OCI-LY7 (cell line): Measurements from ENCODE around the gene APCDD1L. TPM values are rescaled to one million over a fixed set of nuclear protein-coding genes. Genes with fewer than 3 reads are reported as not detected.

Source experiments
- BruUV-seq: library from RNA; stranded (reverse); fragments of 400-500 nt; replicated peaks from 2 replicates; lab custom pipeline; 2021; lab: Mats Ljungman, UMichigan
- CTCF ChIA-PET: fragments of 300-600 bp; sonication (Branson Sonifier 250); formaldehyde crosslinking; loops from one replicate; lab custom pipeline; 2022; ENCODE audit warnings: antibody characterized with exemption; ENCODE audit not compliant: unreplicated experiment; lab: Charles Lee
- POLR2A ChIA-PET: fragments of 300-600 bp; sonication (Branson Sonifier 250); formaldehyde crosslinking; loops from one replicate; lab custom pipeline; 2022; ENCODE audit warnings: antibody characterized with exemption; lab: Charles Lee
- DNase-seq: peaks from one replicate; pipeline ENCODE4 v3.0.0-alpha.2; 2015; ENCODE audit warnings: low spot score
- H2AFZ ChIP-seq: fragments of 200-600 bp; sonication (generic), shearing (Covaris generic); 2 replicates; pipeline ENCODE4 v1.6.1; 2014; ENCODE audit warnings: mild to moderate bottlenecking, antibody characterized with exemption, low read length, moderate library complexity
- H3K27ac ChIP-seq: fragments of 200-600 bp; sonication (generic); 2 replicates; pipeline ENCODE4 v1.5.1; 2014; ENCODE audit warnings: mixed run types, low read depth, mild to moderate bottlenecking, moderate library complexity, low read length, inconsistent platforms; ENCODE audit not compliant: poor library complexity, severe bottlenecking
- H3K36me3 ChIP-seq: fragments of 200-600 bp; sonication (generic); 2 replicates; pipeline ENCODE4 v1.6.1; 2014; ENCODE audit warnings: mild to moderate bottlenecking, antibody characterized with exemption, low read length, moderate library complexity, mixed read lengths; ENCODE audit not compliant: insufficient read depth
- H3K4me1 ChIP-seq: fragments of 200-600 bp; sonication (generic); 2 replicates; pipeline ENCODE4 v1.5.1; 2014; ENCODE audit warnings: mild to moderate bottlenecking, low read length; ENCODE audit not compliant: insufficient read depth, poor library complexity, severe bottlenecking
- H3K4me2 ChIP-seq: fragments of 200-600 bp; sonication (generic); 2 replicates; pipeline ENCODE4 v1.6.1; 2014; ENCODE audit warnings: mild to moderate bottlenecking, low read length
- H3K4me3 ChIP-seq: fragments of 200-600 bp; sonication (generic); 2 replicates; pipeline ENCODE4 v1.5.1; 2014; ENCODE audit warnings: mild to moderate bottlenecking, low read depth, low read length; ENCODE audit not compliant: poor library complexity, severe bottlenecking
- H3K79me2 ChIP-seq: fragments of 200-600 bp; sonication (generic); 2 replicates; pipeline ENCODE4 v1.6.1; 2016; ENCODE audit warnings: low read depth, mild to moderate bottlenecking, low read length, moderate library complexity, mixed read lengths; ENCODE audit not compliant: insufficient read depth
- H3K9me2 ChIP-seq: fragments of 200-600 bp; sonication (generic); 2 replicates; pipeline ENCODE4 v1.6.1; 2016; ENCODE audit warnings: mild to moderate bottlenecking, low read length, mixed read lengths; ENCODE audit not compliant: insufficient read depth
- H3K9me3 ChIP-seq: fragments of 200-600 bp; sonication (generic); 2 replicates; pipeline ENCODE4 v1.6.1; 2014; ENCODE audit warnings: mild to moderate bottlenecking, mixed run types, low read length, mixed read lengths
- H4K20me1 ChIP-seq: fragments of 200-600 bp; sonication (generic); 2 replicates; pipeline ENCODE4 v1.6.1; 2014; ENCODE audit warnings: mild to moderate bottlenecking, antibody characterized with exemption, low read length, moderate library complexity, mixed read lengths; ENCODE audit not compliant: insufficient read depth
- EZH2phosphoT487 ChIP-seq: fragments of 200-600 bp; sonication (generic); IDR thresholded peaks from 2 replicates; pipeline ENCODE4 v1.6.1; 2018; ENCODE audit warnings: low read depth, borderline replicate concordance, mild to moderate bottlenecking, mixed run types, antibody characterized with exemption, low read length, moderate library complexity, mixed read lengths
- intact Hi-C: fragments of 100-400 bp; cut with micrococcal nuclease; formaldehyde crosslinking; loops from one replicate; pipeline ENCODE4 v1.10.0; 2022; ENCODE audit not compliant: unreplicated experiment
- total RNA-seq, 2 experiments: library from RNA; depleted of rRNA in 1 of 2; stranded (reverse); fragments of >200 nt in 1 of 2; shearing (Covaris generic) in 1 of 2; gene quantifications; 2 replicates each; pipeline ENCODE4 v1.2.3, GENCODE V29; 2014 to 2022
- TF ChIP-seq, protein P1 (sequence below): fragments of 200-600 bp; sonication (generic); conservative IDR thresholded peaks from 2 replicates; pipeline ENCODE4 v1.5.1; 2014; ENCODE audit warnings: mild to moderate bottlenecking, antibody characterized with exemption, low read length, moderate library complexity, mixed read lengths

Gene APCDD1L
- total RNA-seq, 2 experiments from 2014 or later = not detected

DNA sequence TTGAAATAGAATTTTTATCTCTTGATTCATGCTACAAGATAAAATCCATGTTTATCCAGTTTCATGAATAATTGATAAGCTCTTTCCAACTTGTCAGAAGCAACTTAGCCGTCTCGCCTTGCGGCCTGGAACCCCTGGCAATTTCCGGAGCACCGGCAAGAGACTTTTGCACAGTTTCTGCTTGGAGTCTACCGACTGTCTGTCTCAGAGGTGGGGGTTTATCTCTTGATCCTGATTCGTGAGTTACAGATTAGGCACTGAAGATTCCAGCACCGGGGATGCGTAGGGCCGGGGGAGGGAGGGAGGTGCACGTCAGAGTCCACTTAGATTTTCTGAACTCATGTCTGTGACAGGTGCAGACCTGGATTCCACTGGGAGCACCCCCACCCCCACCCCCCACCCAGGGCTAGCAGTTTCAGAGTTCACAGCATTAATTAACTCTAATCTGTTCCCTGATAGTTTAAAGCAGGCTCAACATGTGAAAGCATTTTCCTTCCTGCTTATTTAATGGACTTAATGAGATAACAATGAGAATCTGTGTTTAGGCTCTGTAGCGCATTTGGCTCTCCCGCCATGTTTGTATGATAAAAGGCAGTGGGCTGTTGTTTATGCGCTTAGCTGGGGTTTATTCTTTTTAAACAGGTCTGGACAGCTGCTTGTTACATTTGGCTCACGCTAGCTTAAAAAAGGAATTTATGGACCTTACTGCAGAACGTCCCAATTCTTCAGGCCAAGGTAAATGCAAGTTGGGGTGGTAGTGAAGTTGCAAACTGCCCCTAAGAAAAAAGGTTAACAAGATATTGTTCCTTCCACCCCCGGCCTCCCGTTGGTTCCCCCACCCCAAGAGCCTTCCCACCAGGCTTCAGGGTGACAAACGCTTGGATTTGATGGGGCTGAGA, 8.1 kb upstream of the APCDD1L start:
- CTCF ChIA-PET = no interaction called here
- POLR2A ChIA-PET = interaction anchor here (0.5 kb wide), 1 partner anchor 52 kb away, joined by 5 read pairs; no protein-coding TSS in a partner anchor

DNA sequence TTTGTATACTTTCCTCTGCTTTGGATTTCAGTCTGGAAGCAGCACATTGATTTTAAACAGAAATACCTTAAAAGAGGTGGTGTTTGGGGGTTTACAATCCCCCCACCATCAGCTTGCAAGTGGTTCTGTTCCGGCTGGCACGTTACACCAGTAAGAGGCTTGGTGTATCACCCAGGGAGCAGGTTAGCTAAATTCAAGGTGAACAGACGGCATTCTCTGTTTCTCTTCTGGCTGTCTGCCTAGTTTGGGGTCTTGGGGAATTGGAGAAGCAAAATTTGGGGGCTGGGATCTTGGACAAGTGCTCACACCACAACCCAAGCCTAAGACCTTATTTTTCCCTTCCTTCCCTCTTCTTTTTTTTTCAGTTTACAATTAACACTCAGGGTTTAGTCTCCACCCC, 7.5 kb upstream of the APCDD1L start:
- H3K4me3 ChIP-seq = no peak overlapping the region
- H3K4me2 ChIP-seq = no peak overlapping the region
- H3K4me1 ChIP-seq = no peaks in the 10 kb centered on the region
- H3K36me3 ChIP-seq = no peaks in the 10 kb centered on the region
- no peak overlapping the region for H2AFZ ChIP-seq
- DNase-seq = no peak
- ChIA-PET POLR2A (no interaction called here), CTCF (no interaction called here)
- H3K27ac ChIP-seq = no peak overlapping the region
- no peaks in the 10 kb centered on the region for H3K79me2 ChIP-seq
- H3K9me3 ChIP-seq = 0 out of 2 replicates have a peak, but pooled peaks cover 6% of the 10 kb centered on the region
- BruUV-seq = no TSS peak
- intact Hi-C loops = no loop called here
- TF ChIP-seq EZH2phosphoT487 = no peak
- TF ChIP-seq, protein P1, sequence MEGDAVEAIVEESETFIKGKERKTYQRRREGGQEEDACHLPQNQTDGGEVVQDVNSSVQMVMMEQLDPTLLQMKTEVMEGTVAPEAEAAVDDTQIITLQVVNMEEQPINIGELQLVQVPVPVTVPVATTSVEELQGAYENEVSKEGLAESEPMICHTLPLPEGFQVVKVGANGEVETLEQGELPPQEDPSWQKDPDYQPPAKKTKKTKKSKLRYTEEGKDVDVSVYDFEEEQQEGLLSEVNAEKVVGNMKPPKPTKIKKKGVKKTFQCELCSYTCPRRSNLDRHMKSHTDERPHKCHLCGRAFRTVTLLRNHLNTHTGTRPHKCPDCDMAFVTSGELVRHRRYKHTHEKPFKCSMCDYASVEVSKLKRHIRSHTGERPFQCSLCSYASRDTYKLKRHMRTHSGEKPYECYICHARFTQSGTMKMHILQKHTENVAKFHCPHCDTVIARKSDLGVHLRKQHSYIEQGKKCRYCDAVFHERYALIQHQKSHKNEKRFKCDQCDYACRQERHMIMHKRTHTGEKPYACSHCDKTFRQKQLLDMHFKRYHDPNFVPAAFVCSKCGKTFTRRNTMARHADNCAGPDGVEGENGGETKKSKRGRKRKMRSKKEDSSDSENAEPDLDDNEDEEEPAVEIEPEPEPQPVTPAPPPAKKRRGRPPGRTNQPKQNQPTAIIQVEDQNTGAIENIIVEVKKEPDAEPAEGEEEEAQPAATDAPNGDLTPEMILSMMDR = no peak
- H4K20me1 ChIP-seq = no peaks in the 10 kb centered on the region
- H3K9me2 ChIP-seq = no peaks in the 10 kb centered on the region

More for the DNA sequence above, 8.1 kb upstream of the APCDD1L start:
- TF ChIP-seq, protein P1 = no peak
- TF ChIP-seq EZH2phosphoT487 = no peak
- H2AFZ ChIP-seq = no peak overlapping the region
- no peaks in the 10 kb centered on the region for H3K4me1 ChIP-seq
- no peaks in the 10 kb centered on the region for H4K20me1 ChIP-seq
- no peaks in the 10 kb centered on the region for H3K9me2 ChIP-seq
- no peaks in the 10 kb centered on the region for H3K36me3 ChIP-seq
- no peak for DNase-seq
- no peak overlapping the region for H3K27ac ChIP-seq
- BruUV-seq = no TSS peak
- 0 out of 2 replicates have a peak, but pooled peaks cover 6% of the 10 kb centered on the region for H3K9me3 ChIP-seq
- H3K4me2 ChIP-seq = no peak overlapping the region
- no peak overlapping the region for H3K4me3 ChIP-seq
- intact Hi-C loops = no loop called here
- H3K79me2 ChIP-seq = no peaks in the 10 kb centered on the region

DNA sequence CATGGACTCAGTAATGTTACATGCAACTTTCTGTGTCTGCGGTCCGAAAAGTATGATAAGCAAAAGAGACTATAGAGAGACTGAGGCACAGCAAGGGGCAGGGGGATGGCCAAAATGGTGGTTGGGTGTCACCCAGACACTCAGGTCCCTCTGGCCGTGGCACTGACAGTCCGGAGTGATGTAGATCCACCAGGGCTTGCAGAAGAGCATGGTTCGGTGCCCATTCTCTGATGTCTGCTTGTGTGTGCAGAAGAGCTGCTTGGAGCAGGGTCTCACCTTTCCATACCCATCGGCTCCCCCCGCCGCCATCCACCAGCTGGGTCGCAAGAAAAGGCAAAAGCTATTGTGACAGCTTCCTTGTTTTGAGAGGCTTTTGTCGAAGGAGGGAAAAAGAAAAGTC, 6.6 kb upstream of the APCDD1L start:
- Histone ChIP-seq H3K9me2 (no peaks in the 10 kb centered on the region), H3K4me3 (no peak overlapping the region), H3K4me2 (no peak overlapping the region), H3K79me2 (no peaks in the 10 kb centered on the region), H2AFZ (no peak overlapping the region), H3K4me1 (no peaks in the 10 kb centered on the region), H3K27ac (no peak overlapping the region), H3K9me3 (0 out of 2 replicates have a peak, but pooled peaks cover 6% of the 10 kb centered on the region), H4K20me1 (no peaks in the 10 kb centered on the region), H3K36me3 (no peaks in the 10 kb centered on the region)
- DNase-seq = no peak
- ChIA-PET POLR2A (no interaction called here), CTCF (no interaction called here)
- no peak for TF ChIP-seq EZH2phosphoT487
- TF ChIP-seq, protein P1 = no peak
- no TSS peak for BruUV-seq
- intact Hi-C loops = no loop called here
